ENCODE data around the gene PRR22.
"Not testable (repeated sequence)": the region's sequence is repeated elsewhere in the genome, so short reads cannot be mapped to it uniquely, and the experiment has no call there.

The PRR22 gene

GRCh38 chr19:5751709-5752108, 32.8 kb downstream of the PRR22 start:
- no peak for DNase-seq (ENCODE audit: low read depth in 2 of 2)

GRCh38 chr19:5749505-5749904, 35.0 kb downstream of the PRR22 start:
- DNase-seq (ENCODE audit: low read depth in 2 of 2) = no peak

GRCh38 chr19:5748920-5749319, 35.6 kb downstream of the PRR22 start:
- DNase-seq (ENCODE audit: low read depth in 2 of 2) = not testable (repeated sequence)

- not testable (repeated sequence) for DNase-seq (ENCODE audit: low read depth in 2 of 2)
Observed at GRCh38 chr19:5744999-5745398, 39.5 kb downstream of the PRR22 start.

GRCh38 chr19:5743630-5744029, 40.9 kb downstream of the PRR22 start:
- no peak for DNase-seq (ENCODE audit: low read depth in 2 of 2)

- DNase-seq (ENCODE audit: low read depth in 2 of 2) = no peak
Observed at GRCh38 chr19:5742051-5742450, 42.5 kb downstream of the PRR22 start.

- DNase-seq (ENCODE audit: low read depth in 2 of 2) = no peak
Observed at GRCh38 chr19:5738423-5738822, 46.1 kb downstream of the PRR22 start.

GRCh38 chr19:5733172-5733571, 51.4 kb downstream of the PRR22 start:
- not testable (repeated sequence) for DNase-seq (ENCODE audit: low read depth in 2 of 2)
